ENCODE results near the gene PPFIA1. TPM values are rescaled to one million over a fixed set of nuclear protein-coding genes. Genes with fewer than 3 reads are reported as not detected.

PPFIA1 gene
- total RNA-seq, 4 donors from 2014 or later: 46.3 to 51.5 (median 47.2) TPM

DNA sequence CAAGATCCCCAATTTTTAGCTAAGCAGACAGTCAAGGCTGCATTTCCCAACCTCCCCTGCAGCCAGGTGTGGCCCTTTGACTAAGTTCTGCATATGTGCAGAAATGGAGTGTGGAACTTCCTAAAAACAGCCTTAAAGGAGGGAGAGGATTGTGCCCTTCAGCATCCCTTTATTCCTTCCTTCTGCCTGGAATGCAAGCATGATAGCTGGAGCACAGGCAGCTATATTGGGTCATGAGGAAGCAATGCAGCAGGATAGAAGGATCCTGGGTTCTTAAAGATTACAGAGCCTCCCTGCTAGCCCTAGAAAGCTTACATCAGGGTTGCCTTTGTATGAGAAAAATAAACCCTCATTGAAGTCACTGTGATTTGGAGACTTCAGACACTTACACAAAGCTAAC lies 37.5 kb upstream of the PPFIA1 start:
- intact Hi-C loops (cut with DNase I): no loop called here
- Histone ChIP-seq H3K27ac (replicated peaks in 1 of 4) (no peak overlapping the region), H3K9me3 (no peaks in the 10 kb centered on the region), H3K4me3 (no peak overlapping the region), H3K27me3 (no peaks in the 10 kb centered on the region), H3K4me1 (no peaks in the 10 kb centered on the region), H3K36me3 (no peaks in the 10 kb centered on the region)
- no peak for TF ChIP-seq CTCF (IDR thresholded peaks at IDR 0.05)
- TF ChIP-seq POLR2AphosphoS5 (IDR thresholded peaks at IDR 0.05): no peak
- no peak for TF ChIP-seq POLR2A (IDR thresholded peaks at IDR 0.05; ENCODE audit: low read depth)
- no peak for TF ChIP-seq EP300 (IDR thresholded peaks at IDR 0.05)
- DNase-seq (ENCODE audit: extremely low spot score): no peak

- TF ChIP-seq EP300 (IDR thresholded peaks at IDR 0.05): no peak
- TF ChIP-seq POLR2A (IDR thresholded peaks at IDR 0.05; ENCODE audit: low read depth): no peak
- no peak for TF ChIP-seq CTCF (IDR thresholded peaks at IDR 0.05)
- TF ChIP-seq POLR2AphosphoS5 (IDR thresholded peaks at IDR 0.05): no peak
- Histone ChIP-seq H3K4me3 (no peak overlapping the region), H3K27ac (replicated peaks in 1 of 4) (no peak overlapping the region), H3K4me1 (no peaks in the 10 kb centered on the region), H3K9me3 (no peaks in the 10 kb centered on the region), H3K27me3 (no peaks in the 10 kb centered on the region), H3K36me3 (no peaks in the 10 kb centered on the region)
- DNase-seq (ENCODE audit: extremely low spot score): no peak
- 57% methylated on average over 11 of the region's 11 CpGs for WGBS
- intact Hi-C loops (cut with DNase I): no loop called here
Measured at GRCh38 chr11:70233511-70233934, 37.0 kb upstream of the PPFIA1 start.

DNA sequence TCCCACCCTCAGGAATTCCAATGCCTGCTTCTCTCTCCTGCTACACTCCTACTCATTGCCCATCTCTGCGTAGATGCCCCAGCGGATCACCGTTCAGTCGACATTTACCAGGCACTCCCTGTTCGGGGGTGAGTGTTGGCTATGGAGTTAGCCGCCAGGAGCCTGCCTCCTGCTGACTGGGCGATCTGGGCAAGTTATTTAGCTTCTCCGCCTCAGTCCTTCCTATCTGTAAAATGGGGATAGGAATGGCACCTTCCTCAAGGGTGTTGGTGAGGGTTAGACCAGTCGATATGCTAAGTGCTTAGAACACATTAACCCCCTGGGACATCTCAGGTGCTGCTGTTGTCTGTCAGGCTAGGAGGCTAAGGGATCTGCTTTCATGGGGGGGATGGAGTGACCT lies 36.5 kb upstream of the PPFIA1 start:
- TF ChIP-seq POLR2A (IDR thresholded peaks at IDR 0.05; ENCODE audit: low read depth): no peak
- no peak for TF ChIP-seq CTCF (IDR thresholded peaks at IDR 0.05)
- TF ChIP-seq POLR2AphosphoS5 (IDR thresholded peaks at IDR 0.05): no peak
- TF ChIP-seq EP300 (IDR thresholded peaks at IDR 0.05): no peak
- no peaks in the 10 kb centered on the region for H3K27me3 ChIP-seq
- WGBS: 86% methylated on average over 9 of the region's 9 CpGs
- H3K27ac ChIP-seq (replicated peaks in 1 of 4): no peak overlapping the region
- H3K36me3 ChIP-seq: no peaks in the 10 kb centered on the region
- no peak overlapping the region for H3K4me3 ChIP-seq
- no peak for DNase-seq (ENCODE audit: extremely low spot score)
- no peaks in the 10 kb centered on the region for H3K9me3 ChIP-seq
- no peaks in the 10 kb centered on the region for H3K4me1 ChIP-seq
- intact Hi-C loops (cut with DNase I): no loop called here

DNA sequence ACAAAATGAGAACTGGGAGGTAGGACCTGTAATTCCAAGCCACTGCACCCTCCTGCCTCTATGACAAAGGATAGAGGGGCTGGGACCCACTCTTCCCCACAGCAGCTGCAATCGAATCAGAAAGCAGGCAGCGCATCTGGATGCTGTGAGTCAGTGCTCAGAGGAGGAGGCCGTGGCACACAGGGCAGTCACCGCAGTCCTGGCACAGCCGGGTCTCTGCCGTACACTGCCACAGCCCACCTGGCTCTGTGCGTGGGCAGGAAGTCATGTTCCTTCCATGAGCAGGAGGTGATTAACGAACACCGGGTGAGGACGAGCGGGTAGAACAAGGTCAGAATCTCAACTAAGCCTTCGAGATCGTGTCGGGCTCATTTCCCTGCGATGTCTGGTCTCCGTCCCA lies 30.2 kb upstream of the PPFIA1 start:
- no peaks in the 10 kb centered on the region for H3K4me1 ChIP-seq
- DNase-seq (ENCODE audit: extremely low spot score): no peak
- H3K9me3 ChIP-seq: no peaks in the 10 kb centered on the region

GRCh38 chr11:70241709-70242108 lies 28.8 kb upstream of the PPFIA1 start:
- intact Hi-C loops (cut with DNase I): no loop called here
- DNase-seq (ENCODE audit: extremely low spot score): no peak

More for the DNA sequence above, 30.2 kb upstream of the PPFIA1 start:
- WGBS: 68% methylated on average over 16 of the region's 16 CpGs
- no peak overlapping the region for H3K27ac ChIP-seq (replicated peaks in 1 of 4)
- H3K36me3 ChIP-seq: no peaks in the 10 kb centered on the region
- peaks cover 0 to 26% (median 0%) of the 10 kb centered on the region in 4 donors for H3K27me3 ChIP-seq
- TF ChIP-seq POLR2A (IDR thresholded peaks at IDR 0.05; ENCODE audit: low read depth): no peak
- TF ChIP-seq EP300 (IDR thresholded peaks at IDR 0.05): no peak
- no peak for TF ChIP-seq POLR2AphosphoS5 (IDR thresholded peaks at IDR 0.05)
- intact Hi-C loops (cut with DNase I): no loop called here
- no peak overlapping the region for H3K4me3 ChIP-seq

More at GRCh38 chr11:70241709-70242108, 28.8 kb upstream of the PPFIA1 start:
- no peaks in the 10 kb centered on the region for H3K4me1 ChIP-seq
- H3K9me3 ChIP-seq: no peaks in the 10 kb centered on the region
- no peaks in the 10 kb centered on the region for H3K36me3 ChIP-seq
- TF ChIP-seq POLR2A (IDR thresholded peaks at IDR 0.05; ENCODE audit: low read depth): no peak
- TF ChIP-seq POLR2AphosphoS5 (IDR thresholded peaks at IDR 0.05): no peak
- no peak for TF ChIP-seq EP300 (IDR thresholded peaks at IDR 0.05)
- no peak for TF ChIP-seq CTCF (IDR thresholded peaks at IDR 0.05)
- H3K27ac ChIP-seq (replicated peaks in 1 of 4): no peak overlapping the region
- 87% methylated on average over 3 of the region's 3 CpGs for WGBS
- H3K4me3 ChIP-seq: no peak overlapping the region
- peaks cover 0 to 26% (median 0%) of the 10 kb centered on the region in 4 donors for H3K27me3 ChIP-seq
